GM19463 (cell line): ENCODE measurements around the gene ALDH1L1.

Experiments
- ATAC-seq: cut with Tn5 transposase; IDR thresholded peaks from one replicate; pipeline ENCODE4 v1.9.1; 2021; ENCODE audit warnings: mild to moderate bottlenecking, moderate library complexity; ENCODE audit not compliant: unreplicated experiment

ALDH1L1 gene

GRCh38 chr3:126180477-126181397 lies at the start of gene ALDH1L1:
Gene ALDH1L1, minus strand, starts transcription at chr3:126180586. Its CDS starts 19,607 bp downstream, at chr3:126160979.
- no peak for ATAC-seq

- no peak for ATAC-seq
Observed at GRCh38 chr3:126226374-126226773, 46.0 kb upstream of the ALDH1L1 start.

GRCh38 chr3:126216416-126216815 lies 36.0 kb upstream of the ALDH1L1 start:
- ATAC-seq, result no peak

GRCh38 chr3:126213379-126214028 lies 33.1 kb upstream of the ALDH1L1 start:
- ATAC-seq, result no peak

GRCh38 chr3:126212620-126213378 lies 32.4 kb upstream of the ALDH1L1 start:
- ATAC-seq, result no peak

- no peak for ATAC-seq
Observed at GRCh38 chr3:126212250-126212619, 31.8 kb upstream of the ALDH1L1 start.

GRCh38 chr3:126211569-126211968 lies 31.2 kb upstream of the ALDH1L1 start:
- ATAC-seq, result no peak

GRCh38 chr3:126210606-126211005 lies 30.2 kb upstream of the ALDH1L1 start:
- ATAC-seq, result no peak

GRCh38 chr3:126209741-126210140 lies 29.4 kb upstream of the ALDH1L1 start:
- no peak for ATAC-seq

- ATAC-seq, result no peak
Observed at GRCh38 chr3:126208606-126209256, 28.3 kb upstream of the ALDH1L1 start.

- ATAC-seq, result no peak
Observed at GRCh38 chr3:126208182-126208581, 27.8 kb upstream of the ALDH1L1 start.

GRCh38 chr3:126207166-126207565 lies 26.8 kb upstream of the ALDH1L1 start:
- no peak for ATAC-seq

GRCh38 chr3:126205717-126206655 lies 25.6 kb upstream of the ALDH1L1 start:
- ATAC-seq, result no peak

GRCh38 chr3:126202680-126203079 lies 22.3 kb upstream of the ALDH1L1 start:
- ATAC-seq, result no peak

- no peak for ATAC-seq
Observed at GRCh38 chr3:126202276-126202675, 21.9 kb upstream of the ALDH1L1 start.

- no peak for ATAC-seq
Observed at GRCh38 chr3:126201168-126201567, 20.8 kb upstream of the ALDH1L1 start.

GRCh38 chr3:126200534-126200933 lies 20.1 kb upstream of the ALDH1L1 start:
- no peak for ATAC-seq

- no peak for ATAC-seq
Observed at GRCh38 chr3:126199256-126199655, 18.9 kb upstream of the ALDH1L1 start.

GRCh38 chr3:126197854-126198584 lies 17.6 kb upstream of the ALDH1L1 start:
- ATAC-seq, result peak; percentile 53
